A673 (cell line): ENCODE data around the gene CALHM2. TPM values are rescaled to one million over a fixed set of nuclear protein-coding genes. Genes with fewer than 3 reads are reported as not detected.

Experiments
- BruUV-seq: library from RNA; stranded (reverse); fragments of 400-500 nt; replicated peaks from 2 replicates; lab custom pipeline; 2021; lab: Mats Ljungman, UMichigan
- CTCF ChIA-PET: fragments of 300-600 bp; sonication (Branson Sonifier 250); formaldehyde crosslinking; loops from one replicate; lab custom pipeline; 2022; ENCODE audit warnings: antibody characterized with exemption; lab: Charles Lee
- POLR2A ChIA-PET: fragments of 300-600 bp; sonication (Branson Sonifier 250); formaldehyde crosslinking; loops from one replicate; lab custom pipeline; 2022; ENCODE audit warnings: antibody characterized with exemption; ENCODE audit not compliant: low non-redundant PET; lab: Charles Lee
- DNase-seq: peaks from one replicate; pipeline ENCODE4 v3.0.0-alpha.2; 2015; ENCODE audit warnings: low spot score
- H3K27ac ChIP-seq: fragments of 200-600 bp; sonication (generic); 2 replicates; pipeline ENCODE4 v1.5.1; 2016; ENCODE audit warnings: mixed run types, low read depth, mild to moderate bottlenecking, mixed read lengths, antibody characterized with exemption, low read length; ENCODE audit not compliant: poor library complexity, severe bottlenecking
- H3K27me3 ChIP-seq: fragments of 200-600 bp; sonication (generic); replicated peaks from 2 replicates; pipeline ENCODE4 v1.6.1; 2017; ENCODE audit warnings: mixed run types, low read depth, mild to moderate bottlenecking, mixed read lengths, antibody characterized with exemption, low read length; ENCODE audit not compliant: insufficient read depth, poor library complexity
- H3K36me3 ChIP-seq: fragments of 200-600 bp; sonication (generic); 2 replicates; pipeline ENCODE4 v1.6.1; 2016; ENCODE audit warnings: mixed run types, mild to moderate bottlenecking, mixed read lengths, antibody characterized with exemption, low read length; ENCODE audit not compliant: insufficient read depth, poor library complexity, severe bottlenecking
- H3K4me1 ChIP-seq: fragments of 200-600 bp; sonication (generic); 2 replicates; pipeline ENCODE4 v1.6.1; 2017; ENCODE audit warnings: mixed run types, mild to moderate bottlenecking, mixed read lengths, antibody characterized with exemption, low read length; ENCODE audit not compliant: insufficient read depth, poor library complexity, severe bottlenecking
- H3K4me3 ChIP-seq: fragments of 200-600 bp; sonication (generic); 2 replicates; pipeline ENCODE4 v1.5.1; 2016; ENCODE audit warnings: low read depth, mixed run types, mild to moderate bottlenecking, mixed read lengths, low read length; ENCODE audit not compliant: poor library complexity, severe bottlenecking
- H3K9me3 ChIP-seq: fragments of 200-600 bp; sonication (generic); 2 replicates; pipeline ENCODE4 v1.6.1; 2016; ENCODE audit warnings: mixed run types, low read depth, mild to moderate bottlenecking, mixed read lengths, antibody characterized with exemption, low read length; ENCODE audit not compliant: poor library complexity, severe bottlenecking
- CTCF ChIP-seq: fragments of 300-800, 200-600 bp; sonication (generic); conservative IDR thresholded peaks from 2 replicates; pipeline ENCODE4 v1.5.1; 2017; ENCODE audit warnings: low read depth, mild to moderate bottlenecking, antibody characterized with exemption, low read length, moderate library complexity, mixed read lengths
- EZH2 ChIP-seq: fragments of 200-600 bp; sonication (generic); IDR thresholded peaks from 2 replicates; pipeline ENCODE4 v1.6.1; 2017; ENCODE audit warnings: borderline replicate concordance, low read depth, mild to moderate bottlenecking, mixed read lengths, antibody characterized with exemption, low read length; ENCODE audit not compliant: poor library complexity, severe bottlenecking
- intact Hi-C: fragments of 100-400 bp; cut with micrococcal nuclease; formaldehyde crosslinking; loops from one replicate; pipeline ENCODE4 v1.10.0; 2022; ENCODE audit not compliant: unreplicated experiment
- total RNA-seq: library from RNA; stranded (reverse); gene quantifications from 2 replicates; pipeline ENCODE4 v1.2.3, GENCODE V29; 2021

CALHM2 gene
- total RNA-seq, 1 experiment from 2014 or later = 5.9 TPM

- Histone ChIP-seq H3K27ac (no peak overlapping the region), H3K4me1 (no peaks in the 10 kb centered on the region), H3K4me3 (no peak overlapping the region), H3K36me3 (peaks cover 81% of the 10 kb centered on the region), H3K9me3 (no peaks in the 10 kb centered on the region), H3K27me3 (no peaks in the 10 kb centered on the region)
- ChIA-PET POLR2A (no interaction called here), CTCF (no interaction called here)
- no peak for TF ChIP-seq CTCF
- TF ChIP-seq EZH2 = no peak
- intact Hi-C loops = no loop called here
- no TSS peak for BruUV-seq
- DNase-seq = no peak
Measured at GRCh38 chr10:103428989-103429643, 23.1 kb downstream of the CALHM2 start.

DNA sequence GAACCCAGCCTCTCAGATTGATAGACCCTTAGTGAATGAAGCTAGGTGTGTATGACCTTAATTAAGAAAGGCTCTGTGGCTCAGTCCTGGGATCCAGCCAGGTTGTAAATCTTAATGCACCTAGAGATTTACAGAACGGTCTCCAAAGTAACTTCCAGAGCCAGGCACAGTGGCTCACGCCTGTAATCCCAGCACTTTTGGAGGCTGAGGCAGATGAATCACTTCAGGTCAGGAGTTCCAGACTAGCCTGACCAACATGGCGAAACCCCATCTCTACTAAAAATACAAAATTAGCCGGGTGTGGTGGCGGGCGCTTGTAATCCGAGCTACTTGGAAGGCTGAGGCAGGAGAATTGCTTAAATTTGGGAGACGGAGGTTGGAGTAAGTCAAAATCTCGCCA, 24.3 kb downstream of the CALHM2 start:
- TF ChIP-seq EZH2 (no peak), CTCF (no peak)
- intact Hi-C loops = no loop called here
- Histone ChIP-seq H3K4me1 (no peaks in the 10 kb centered on the region), H3K36me3 (peaks cover 89% of the 10 kb centered on the region), H3K9me3 (no peaks in the 10 kb centered on the region), H3K27me3 (no peaks in the 10 kb centered on the region), H3K4me3 (no peak overlapping the region), H3K27ac (no peak overlapping the region)
- no peak for DNase-seq
- POLR2A ChIA-PET = no interaction called here
- CTCF ChIA-PET = no interaction called here
- BruUV-seq = no TSS peak

DNA sequence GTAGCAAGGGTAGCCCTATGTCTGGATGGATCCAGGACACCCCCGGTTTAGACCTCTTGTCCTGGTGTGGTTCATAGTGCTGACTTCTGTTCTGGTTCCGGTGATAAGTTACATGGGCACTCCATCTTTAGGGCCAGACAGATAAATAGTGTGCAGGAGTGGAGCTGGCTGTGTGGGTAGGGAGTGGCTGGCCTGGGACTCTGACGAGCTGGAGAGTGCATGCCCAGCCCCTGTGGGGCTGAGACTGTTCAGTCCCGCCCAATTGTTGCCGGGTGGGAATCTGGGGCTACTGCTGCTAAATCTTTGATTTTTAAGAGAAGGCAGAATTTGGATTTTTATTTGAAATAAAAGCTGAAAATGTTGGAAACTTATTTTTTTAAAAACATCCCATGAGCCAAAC, 28.4 kb downstream of the CALHM2 start:
- no peak for TF ChIP-seq EZH2
- no peak for TF ChIP-seq CTCF
- intact Hi-C loops = no loop called here
- H3K27me3 ChIP-seq = no peaks in the 10 kb centered on the region
- CTCF ChIA-PET = interaction anchor here (0.6 kb wide), 1 partner anchor 17 kb away, joined by 3 read pairs; no protein-coding TSS in a partner anchor
- peaks cover 86% of the 10 kb centered on the region for H3K36me3 ChIP-seq
- no peak for DNase-seq
- no peaks in the 10 kb centered on the region for H3K9me3 ChIP-seq
- no TSS peak for BruUV-seq
- no peak overlapping the region for H3K27ac ChIP-seq
- no peaks in the 10 kb centered on the region for H3K4me1 ChIP-seq
- POLR2A ChIA-PET = no interaction called here
- no peak overlapping the region for H3K4me3 ChIP-seq
